GM12892 (cell line): ENCODE results near the gene GK.

Experiments
- POLR2A ChIP-seq: IDR thresholded peaks from 2 replicates; pipeline ENCODE4 v1.6.1; 2011; ENCODE audit warnings: low read depth, low read length, control low read depth
- POLR2AphosphoS5 ChIP-seq: IDR thresholded peaks from 2 replicates; pipeline ENCODE4 v1.6.1; 2011; ENCODE audit warnings: low read depth, low read length, control low read depth
- TAF1 ChIP-seq: IDR thresholded peaks from 2 replicates; pipeline ENCODE4 v1.6.1; 2011; ENCODE audit warnings: low read depth, mild to moderate bottlenecking, control low read depth, low read length, borderline replicate concordance

- TF ChIP-seq POLR2AphosphoS5: no peak
- TF ChIP-seq POLR2A: no peak
- no peak for TF ChIP-seq TAF1
Observed at GRCh38 chrX:30642642-30643041, 10.6 kb upstream of the GK start.
